SK-N-SH (cell line): ENCODE data around the gene HOXA4. TPM values are rescaled to one million over a fixed set of nuclear protein-coding genes. Genes with fewer than 3 reads are reported as not detected.
A peak's percentile ranks its signal among the peaks of the same experiment; 100 is the strongest.

Source experiments
- CTCF ChIA-PET: fragments of 300-600, 350-600 bp; formaldehyde crosslinking; extraction: SDS; loops from one replicate; lab custom pipeline; 2021; lab: Yijun Ruan, JAX
- POLR2A ChIA-PET: fragments of 350-600 bp; sonication (Branson Sonifier 250); formaldehyde crosslinking; extraction: SDS; loops from one replicate; lab custom pipeline; 2020; ENCODE audit warnings: antibody characterized with exemption, inconsistent platforms; lab: Yijun Ruan, JAX
- DNase-seq: peaks from one replicate; pipeline ENCODE4 v3.0.0; 2012
- H2AFZ ChIP-seq: fragments of 200-600 bp; sonication (generic); 2 replicates; pipeline ENCODE4 v1.8.1; 2016; ENCODE audit warnings: antibody characterized with exemption, mild to moderate bottlenecking, low read depth
- H3F3A ChIP-seq: fragments of 200-600 bp; sonication (generic); replicated peaks from 2 replicates; pipeline ENCODE3; 2016; ENCODE audit warnings: antibody characterized with exemption, mild to moderate bottlenecking; ENCODE audit not compliant: insufficient read depth
- H3K27ac ChIP-seq, 2 experiments: fragments of 200-500 bp in 1 of 2; fragments of 200-600 bp in 1 of 2; sonication (Bioruptor generic) in 1 of 2; sonication (generic), shearing (Covaris generic) in 1 of 2; 2 replicates each; pipeline versions ENCODE4 v1.5.1 to v1.6.1; 2014 to 2016; ENCODE audit warnings: low read depth in 2 of 2, inconsistent platforms in 1 of 2, low read length in 1 of 2, mild to moderate bottlenecking in 1 of 2, mixed read lengths in 1 of 2
- H3K27me3 ChIP-seq: fragments of 200-600 bp; sonication (generic), shearing (Covaris generic); 2 replicates; pipeline ENCODE4 v1.6.1; 2016; ENCODE audit warnings: mixed run types; ENCODE audit not compliant: insufficient read depth
- H3K36me3 ChIP-seq, 2 experiments: fragments of 200-500 bp in 1 of 2; fragments of 200-600 bp in 1 of 2; sonication (Bioruptor generic) in 1 of 2; sonication (generic) in 1 of 2; replicated peaks in 1 of 2; 2 replicates each; pipeline versions ENCODE3 to v1.5.1; 2014 to 2016; ENCODE audit warnings: low read length in 1 of 2, mild to moderate bottlenecking in 1 of 2; ENCODE audit not compliant: insufficient read depth in 2 of 2, control insufficient read depth in 1 of 2
- H3K4me1 ChIP-seq, 2 experiments: fragments of 200-500 bp in 1 of 2; fragments of 200-600 bp in 1 of 2; sonication (Bioruptor generic) in 1 of 2; sonication (generic), shearing (Covaris generic) in 1 of 2; 2 replicates each; pipeline versions ENCODE4 v1.5.1 to v1.6.1; 2014 to 2016; ENCODE audit warnings: low read depth in 1 of 2, low read length in 1 of 2, mixed run types in 1 of 2; ENCODE audit not compliant: insufficient read depth in 2 of 2, control insufficient read depth in 1 of 2
- H3K4me2 ChIP-seq: fragments of 200-600 bp; sonication (generic), shearing (Covaris generic); 2 replicates; pipeline ENCODE4 v1.6.1; 2017; ENCODE audit warnings: mixed run types
- H3K4me3 ChIP-seq, 2 experiments: fragments of 200-500 bp in 1 of 2; fragments of 200-600 bp in 1 of 2; sonication (Bioruptor generic) in 1 of 2; sonication (generic), shearing (Covaris generic) in 1 of 2; 2 replicates each; pipeline versions ENCODE4 v1.5.1 to v1.8.1; 2014 to 2016; ENCODE audit warnings: low read depth in 2 of 2, inconsistent platforms in 1 of 2, low read length in 1 of 2, mild to moderate bottlenecking in 1 of 2, mixed read lengths in 1 of 2, moderate library complexity in 1 of 2
- H3K79me2 ChIP-seq: fragments of 200-600 bp; sonication (generic); 2 replicates; pipeline ENCODE4 v1.8.1; 2017; ENCODE audit warnings: mild to moderate bottlenecking; ENCODE audit not compliant: insufficient read depth
- H3K9ac ChIP-seq: fragments of 200-600 bp; sonication (generic); 2 replicates; pipeline ENCODE4 v1.6.1; 2017; ENCODE audit warnings: mixed run types
- H3K9me2 ChIP-seq: fragments of 200-600 bp; sonication (generic); 2 replicates; pipeline ENCODE4 v1.6.1; 2017; ENCODE audit warnings: mixed run types
- H3K9me3 ChIP-seq: fragments of 200-600 bp; sonication (generic); 2 replicates; pipeline ENCODE4 v1.6.1; 2017; ENCODE audit warnings: mixed run types, mild to moderate bottlenecking, moderate library complexity
- H4K20me1 ChIP-seq: fragments of 200-600 bp; sonication (generic); 2 replicates; pipeline ENCODE4 v1.6.1; 2017; ENCODE audit warnings: mild to moderate bottlenecking, mixed run types; ENCODE audit not compliant: insufficient read depth
- CHD2 ChIP-seq: fragments of 150-350 bp; IDR thresholded peaks from 2 replicates; pipeline ENCODE4 v1.6.1; 2018; ENCODE audit warnings: low read length; ENCODE audit not compliant: partially characterized antibody
- EP300 ChIP-seq, 2 experiments: IDR thresholded peaks; 2 replicates each; pipeline versions ENCODE4 v1.4.0 to v1.6.1; 2012; ENCODE audit warnings: borderline replicate concordance in 1 of 2, low read depth in 1 of 2, low read length in 1 of 2
- EZH2phosphoT487 ChIP-seq: fragments of 200-600 bp; sonication (generic); IDR thresholded peaks from 2 replicates; pipeline ENCODE4 v1.6.1; 2017; ENCODE audit warnings: low read depth, mixed run types, mild to moderate bottlenecking, antibody characterized with exemption, moderate library complexity, borderline replicate concordance
- GATA2 ChIP-seq: sonication (generic); formaldehyde crosslinking; IDR thresholded peaks from 2 replicates; pipeline ENCODE4 v1.5.0; 2020; ENCODE audit warnings: mild to moderate bottlenecking, missing genetic modification reagents
- MEF2A ChIP-seq: IDR thresholded peaks from 2 replicates; pipeline ENCODE4 v1.4.0; 2012; ENCODE audit warnings: low read depth, borderline replicate concordance
- NRF1 ChIP-seq: IDR thresholded peaks from 2 replicates; pipeline ENCODE4 v1.6.1; 2012; ENCODE audit warnings: low read depth, mild to moderate bottlenecking, low read length
- RFX5 ChIP-seq: IDR thresholded peaks from 2 replicates; pipeline ENCODE4 v1.6.1; 2012; ENCODE audit warnings: mild to moderate bottlenecking, improper control_type of control experiment, low read length
- SMC3 ChIP-seq: IDR thresholded peaks from 2 replicates; pipeline ENCODE4 v1.6.1; 2012; ENCODE audit warnings: low read depth, low read length, improper control_type of control experiment
- TEAD4 ChIP-seq: IDR thresholded peaks from 2 replicates; pipeline ENCODE4 v1.4.0; 2012; ENCODE audit warnings: mild to moderate bottlenecking, borderline replicate concordance; ENCODE audit not compliant: insufficient read depth
- YY1 ChIP-seq: IDR thresholded peaks from 2 replicates; pipeline ENCODE4 v1.4.0; 2012; ENCODE audit warnings: low read depth, mild to moderate bottlenecking
- WGBS: methylation state at CpG from one replicate; pipeline ENCODE4 v1.1.6; 2017; ENCODE audit warnings: low lambda C conversion rate; 5-methylcytosine and 5-hydroxymethylcytosine counted together
- polyA plus RNA-seq, 3 experiments: library from polyadenylated mRNA; depleted of rRNA; stranded (reverse); fragments of >200 nt; gene quantifications; 2 replicates each; pipeline ENCODE4 v1.2.3, GENCODE V29; 2012
- TF ChIP-seq, protein P1 (sequence below): IDR thresholded peaks from 2 replicates; pipeline ENCODE4 v1.4.0; 2012; ENCODE audit warnings: low read depth, borderline replicate concordance
- TF ChIP-seq, protein P2 (sequence below): fragments of 150-350 bp; IDR thresholded peaks from 2 replicates; pipeline ENCODE4 v1.6.1; 2017; ENCODE audit warnings: antibody characterized with exemption, low read length, low read depth, borderline replicate concordance
- TF ChIP-seq, protein P3 (sequence below): IDR thresholded peaks from 2 replicates; pipeline ENCODE4 v1.6.1; 2012; ENCODE audit warnings: mild to moderate bottlenecking, low read depth, low read length, moderate library complexity
- TF ChIP-seq, protein P4 (sequence below): fragments of 150-350 bp; IDR thresholded peaks from 2 replicates; pipeline ENCODE4 v1.6.1; 2016; ENCODE audit warnings: mild to moderate bottlenecking, low read depth, low read length

The HOXA4 gene
- polyA plus RNA-seq, 1 of the 3 experiments (the other 2 are of a cell fraction), result not detected

DNA sequence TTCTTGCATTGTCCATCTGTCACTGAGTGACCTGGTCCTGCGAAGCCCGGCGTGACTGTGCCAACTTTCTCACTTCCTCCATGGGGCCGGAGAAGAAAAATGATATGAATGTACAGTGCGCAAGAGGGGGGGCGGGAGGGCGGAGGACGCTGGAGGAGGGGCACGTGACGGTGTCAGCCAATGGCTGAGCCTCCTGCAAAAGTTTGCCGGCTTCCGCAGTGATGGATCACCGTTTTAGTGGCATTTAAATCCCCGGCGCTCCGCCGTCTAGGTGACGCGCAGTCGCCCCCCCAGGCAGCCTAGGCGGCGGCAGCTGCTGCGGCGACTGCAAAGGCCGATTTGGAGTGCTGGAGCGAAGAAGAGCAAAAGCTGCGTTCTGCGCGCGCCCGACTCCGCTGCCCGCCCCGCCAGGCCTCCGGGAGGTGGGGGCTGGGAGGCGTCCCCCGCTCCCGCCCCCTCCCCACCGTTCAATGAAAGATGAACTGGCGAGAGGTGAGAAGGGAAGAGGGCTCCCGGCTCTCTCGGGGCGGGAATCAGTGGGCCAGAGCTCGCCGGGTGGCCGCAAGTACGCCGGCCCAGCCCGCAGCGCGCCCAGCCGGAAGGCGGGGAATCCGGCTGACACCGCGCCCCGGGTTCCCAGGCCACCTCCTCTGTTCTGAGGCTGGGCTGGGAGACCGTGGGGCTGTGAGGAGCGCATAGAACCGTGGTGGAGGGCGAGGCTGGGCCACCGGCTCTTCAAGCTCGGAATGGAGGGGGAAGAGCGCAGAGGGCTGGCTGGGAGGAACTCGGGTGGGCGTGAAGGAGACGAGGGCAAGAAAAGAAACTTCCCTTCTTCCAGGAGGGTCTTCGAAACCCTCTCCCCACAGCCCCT is 34.4 kb downstream of the HOXA4 start, which contains the start of gene HOXA1:
TSS of gene HOXA1 (minus strand) at position 104 of the 871 bp plus-strand sequence. CDS start at position 16, 88 bp downstream.
- WGBS, result 4% methylated on average over 56 of the region's 68 CpGs
- no peaks in the 10 kb centered on the region for H4K20me1 ChIP-seq
- H3F3A ChIP-seq, result no peaks in the 10 kb centered on the region
- no peak within 1 kb of the TSS for H3K9ac ChIP-seq
- H3K79me2 ChIP-seq, result no peaks in the 10 kb centered on the region
- H3K4me2 ChIP-seq, result peak within 1 kb of the TSS; percentile 42
- ChIA-PET POLR2A (no interaction called here), CTCF (interaction anchor here (1.0 to 2.0 kb wide), 4 partner anchors 8 to 36 kb away, joined by 3 to 4 read pairs (median 3); no protein-coding TSS in a partner anchor)
- H3K36me3 ChIP-seq, result no peaks in the 10 kb centered on the region
- H3K9me3 ChIP-seq, result no peaks in the 10 kb centered on the region
- H3K27ac ChIP-seq, result no peak within 1 kb of the TSS
- no peaks in the 10 kb centered on the region; a peak in 1 of 4 replicates for H3K4me1 ChIP-seq
- no peak for DNase-seq
- H3K9me2 ChIP-seq, result no peaks in the 10 kb centered on the region
- TF ChIP-seq SMC3 (no peak), EZH2phosphoT487 (peak; percentile 39; the same call in 1 of the 2 replicates), EP300 (IDR thresholded peaks at IDR 0.05; ENCODE audit: borderline replicate concordance in 1 of 2, low read depth in 1 of 2, low read length in 1 of 2) (no peak)
- TF ChIP-seq, protein P1, sequence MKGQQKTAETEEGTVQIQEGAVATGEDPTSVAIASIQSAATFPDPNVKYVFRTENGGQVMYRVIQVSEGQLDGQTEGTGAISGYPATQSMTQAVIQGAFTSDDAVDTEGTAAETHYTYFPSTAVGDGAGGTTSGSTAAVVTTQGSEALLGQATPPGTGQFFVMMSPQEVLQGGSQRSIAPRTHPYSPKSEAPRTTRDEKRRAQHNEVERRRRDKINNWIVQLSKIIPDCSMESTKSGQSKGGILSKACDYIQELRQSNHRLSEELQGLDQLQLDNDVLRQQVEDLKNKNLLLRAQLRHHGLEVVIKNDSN, result peak; percentile 77
- H2AFZ ChIP-seq, result no peak within 1 kb of the TSS
- peaks cover 97% of the 10 kb centered on the region for H3K27me3 ChIP-seq
- peak within 1 kb of the TSS in 1 of 2 experiments; percentile 24; a peak in 2 of 4 replicates for H3K4me3 ChIP-seq

DNA sequence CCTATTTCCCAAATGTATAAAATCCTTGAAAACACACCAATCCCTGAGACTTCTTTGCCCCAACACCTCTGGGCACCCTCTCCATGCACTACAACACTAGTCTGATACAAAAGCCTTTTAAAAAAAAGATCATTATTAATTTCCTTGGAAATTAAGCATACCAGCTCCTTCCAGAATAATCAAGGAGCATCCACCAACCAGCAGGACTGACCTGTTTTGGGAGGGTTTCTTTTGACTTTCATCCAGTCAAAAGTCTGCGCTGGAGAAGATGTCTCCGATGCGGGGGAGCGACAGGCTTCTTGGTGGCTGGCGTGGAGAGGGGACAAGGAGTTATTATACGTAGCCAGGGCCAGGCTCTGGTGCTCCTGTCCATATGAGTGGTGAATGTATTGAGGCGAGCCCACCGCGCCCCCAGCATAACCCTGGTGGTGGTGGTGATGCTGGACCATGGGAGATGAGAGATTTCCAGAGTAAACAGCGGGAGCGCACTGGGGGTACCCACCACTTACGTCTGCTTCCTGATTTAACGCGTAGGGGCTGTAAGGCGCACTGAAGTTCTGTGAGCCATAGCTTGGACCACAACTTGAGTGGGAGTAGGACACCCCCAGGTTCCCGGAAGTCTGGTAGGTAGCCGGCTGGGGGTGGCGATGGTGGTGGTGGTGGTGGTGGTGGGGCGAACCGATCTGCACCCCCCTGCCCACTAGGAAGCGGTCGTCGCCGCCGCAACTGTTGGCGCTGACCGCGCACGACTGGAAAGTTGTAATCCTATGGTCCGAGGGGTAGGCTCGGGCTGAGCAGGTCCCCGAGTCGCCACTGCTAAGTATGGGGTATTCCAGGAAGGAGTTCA is 35.3 kb downstream of the HOXA4 start:
- no peaks in the 10 kb centered on the region for H3K9me2 ChIP-seq
- POLR2A ChIA-PET, result no interaction called here
- TF ChIP-seq EP300 (IDR thresholded peaks at IDR 0.05; ENCODE audit: borderline replicate concordance in 1 of 2, low read depth in 1 of 2, low read length in 1 of 2), result no peak
- TF ChIP-seq YY1, result no peak
- TF ChIP-seq CHD2, result no peak
- TF ChIP-seq, protein P2, sequence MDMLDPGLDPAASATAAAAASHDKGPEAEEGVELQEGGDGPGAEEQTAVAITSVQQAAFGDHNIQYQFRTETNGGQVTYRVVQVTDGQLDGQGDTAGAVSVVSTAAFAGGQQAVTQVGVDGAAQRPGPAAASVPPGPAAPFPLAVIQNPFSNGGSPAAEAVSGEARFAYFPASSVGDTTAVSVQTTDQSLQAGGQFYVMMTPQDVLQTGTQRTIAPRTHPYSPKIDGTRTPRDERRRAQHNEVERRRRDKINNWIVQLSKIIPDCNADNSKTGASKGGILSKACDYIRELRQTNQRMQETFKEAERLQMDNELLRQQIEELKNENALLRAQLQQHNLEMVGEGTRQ, result no peak
- TF ChIP-seq NRF1, result no peak
- no peak for TF ChIP-seq MEF2A
- no peak for TF ChIP-seq TEAD4
- no peak for TF ChIP-seq SMC3
- TF ChIP-seq, protein P1, result no peak
- TF ChIP-seq, protein P3, sequence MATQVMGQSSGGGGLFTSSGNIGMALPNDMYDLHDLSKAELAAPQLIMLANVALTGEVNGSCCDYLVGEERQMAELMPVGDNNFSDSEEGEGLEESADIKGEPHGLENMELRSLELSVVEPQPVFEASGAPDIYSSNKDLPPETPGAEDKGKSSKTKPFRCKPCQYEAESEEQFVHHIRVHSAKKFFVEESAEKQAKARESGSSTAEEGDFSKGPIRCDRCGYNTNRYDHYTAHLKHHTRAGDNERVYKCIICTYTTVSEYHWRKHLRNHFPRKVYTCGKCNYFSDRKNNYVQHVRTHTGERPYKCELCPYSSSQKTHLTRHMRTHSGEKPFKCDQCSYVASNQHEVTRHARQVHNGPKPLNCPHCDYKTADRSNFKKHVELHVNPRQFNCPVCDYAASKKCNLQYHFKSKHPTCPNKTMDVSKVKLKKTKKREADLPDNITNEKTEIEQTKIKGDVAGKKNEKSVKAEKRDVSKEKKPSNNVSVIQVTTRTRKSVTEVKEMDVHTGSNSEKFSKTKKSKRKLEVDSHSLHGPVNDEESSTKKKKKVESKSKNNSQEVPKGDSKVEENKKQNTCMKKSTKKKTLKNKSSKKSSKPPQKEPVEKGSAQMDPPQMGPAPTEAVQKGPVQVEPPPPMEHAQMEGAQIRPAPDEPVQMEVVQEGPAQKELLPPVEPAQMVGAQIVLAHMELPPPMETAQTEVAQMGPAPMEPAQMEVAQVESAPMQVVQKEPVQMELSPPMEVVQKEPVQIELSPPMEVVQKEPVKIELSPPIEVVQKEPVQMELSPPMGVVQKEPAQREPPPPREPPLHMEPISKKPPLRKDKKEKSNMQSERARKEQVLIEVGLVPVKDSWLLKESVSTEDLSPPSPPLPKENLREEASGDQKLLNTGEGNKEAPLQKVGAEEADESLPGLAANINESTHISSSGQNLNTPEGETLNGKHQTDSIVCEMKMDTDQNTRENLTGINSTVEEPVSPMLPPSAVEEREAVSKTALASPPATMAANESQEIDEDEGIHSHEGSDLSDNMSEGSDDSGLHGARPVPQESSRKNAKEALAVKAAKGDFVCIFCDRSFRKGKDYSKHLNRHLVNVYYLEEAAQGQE, result no peak
- TF ChIP-seq, protein P4, sequence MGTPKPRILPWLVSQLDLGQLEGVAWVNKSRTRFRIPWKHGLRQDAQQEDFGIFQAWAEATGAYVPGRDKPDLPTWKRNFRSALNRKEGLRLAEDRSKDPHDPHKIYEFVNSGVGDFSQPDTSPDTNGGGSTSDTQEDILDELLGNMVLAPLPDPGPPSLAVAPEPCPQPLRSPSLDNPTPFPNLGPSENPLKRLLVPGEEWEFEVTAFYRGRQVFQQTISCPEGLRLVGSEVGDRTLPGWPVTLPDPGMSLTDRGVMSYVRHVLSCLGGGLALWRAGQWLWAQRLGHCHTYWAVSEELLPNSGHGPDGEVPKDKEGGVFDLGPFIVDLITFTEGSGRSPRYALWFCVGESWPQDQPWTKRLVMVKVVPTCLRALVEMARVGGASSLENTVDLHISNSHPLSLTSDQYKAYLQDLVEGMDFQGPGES, result no peak
- no peak for TF ChIP-seq RFX5
- no peak for TF ChIP-seq GATA2 (CRISPR knock-in tag)
- TF ChIP-seq, all 33 proteins: peak for 0
- no peaks in the 10 kb centered on the region; a peak in 1 of 4 replicates for H3K4me1 ChIP-seq
- H3K9ac ChIP-seq, result no peak overlapping the region
- no peak overlapping the region for H2AFZ ChIP-seq
- no peaks in the 10 kb centered on the region for H3K9me3 ChIP-seq
- H3K4me2 ChIP-seq, result no peak overlapping the region
- DNase-seq, result no peak
- H3K79me2 ChIP-seq, result no peaks in the 10 kb centered on the region
- H3K4me3 ChIP-seq, result no peak overlapping the region
- H3F3A ChIP-seq, result no peaks in the 10 kb centered on the region
- H4K20me1 ChIP-seq, result no peaks in the 10 kb centered on the region
- H3K27me3 ChIP-seq, result peaks cover 96% of the 10 kb centered on the region
- H3K36me3 ChIP-seq, result no peaks in the 10 kb centered on the region
- CTCF ChIA-PET, result no interaction called here
- WGBS, result 23% methylated on average over 26 of the region's 33 CpGs
- H3K27ac ChIP-seq, result no peak overlapping the region
